ENCODE measurements around the gene FAM20B.

DNA sequence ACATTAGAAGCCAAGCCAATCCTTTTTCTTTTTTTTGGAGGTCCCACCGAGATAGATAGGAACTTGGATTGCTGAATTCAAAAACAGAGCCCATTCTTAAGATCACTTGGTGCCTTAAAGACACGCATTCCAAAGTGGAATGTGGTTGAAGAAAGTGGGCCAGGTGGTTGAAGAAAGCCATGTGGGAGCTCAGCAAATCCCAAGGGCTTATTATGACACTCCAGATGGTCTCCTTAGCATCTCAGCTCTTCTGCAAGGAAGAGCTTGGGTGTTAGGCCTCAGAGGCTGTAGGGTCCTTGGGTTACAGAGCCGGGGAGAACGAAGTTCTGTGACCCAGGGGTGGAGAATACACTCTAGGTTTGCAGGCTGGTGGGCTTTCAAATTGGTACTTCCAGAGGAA lies 69.7 kb downstream of the FAM20B start:
- TF ChIP-seq, protein P1, sequence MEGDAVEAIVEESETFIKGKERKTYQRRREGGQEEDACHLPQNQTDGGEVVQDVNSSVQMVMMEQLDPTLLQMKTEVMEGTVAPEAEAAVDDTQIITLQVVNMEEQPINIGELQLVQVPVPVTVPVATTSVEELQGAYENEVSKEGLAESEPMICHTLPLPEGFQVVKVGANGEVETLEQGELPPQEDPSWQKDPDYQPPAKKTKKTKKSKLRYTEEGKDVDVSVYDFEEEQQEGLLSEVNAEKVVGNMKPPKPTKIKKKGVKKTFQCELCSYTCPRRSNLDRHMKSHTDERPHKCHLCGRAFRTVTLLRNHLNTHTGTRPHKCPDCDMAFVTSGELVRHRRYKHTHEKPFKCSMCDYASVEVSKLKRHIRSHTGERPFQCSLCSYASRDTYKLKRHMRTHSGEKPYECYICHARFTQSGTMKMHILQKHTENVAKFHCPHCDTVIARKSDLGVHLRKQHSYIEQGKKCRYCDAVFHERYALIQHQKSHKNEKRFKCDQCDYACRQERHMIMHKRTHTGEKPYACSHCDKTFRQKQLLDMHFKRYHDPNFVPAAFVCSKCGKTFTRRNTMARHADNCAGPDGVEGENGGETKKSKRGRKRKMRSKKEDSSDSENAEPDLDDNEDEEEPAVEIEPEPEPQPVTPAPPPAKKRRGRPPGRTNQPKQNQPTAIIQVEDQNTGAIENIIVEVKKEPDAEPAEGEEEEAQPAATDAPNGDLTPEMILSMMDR (IDR thresholded peaks at IDR 0.05; ENCODE audit: low read length) = no peak
- TF ChIP-seq EZH2 (optimal IDR thresholded peaks at IDR 0.05; ENCODE audit: low read depth, low read length) (no peak), EZH2phosphoT487 (IDR thresholded peaks at IDR 0.05; ENCODE audit: low read length) (no peak)
